Activated CD8-positive, alpha-beta memory T cell treated with anti-CD3 and anti-CD28 coated beads, Interleukin-2, amount 50 U/mL, for 4 hours (primary cell): ENCODE results near the gene OR12D3.
"Not testable (repeated sequence)": the region's sequence is repeated elsewhere in the genome, so short reads cannot be mapped to it uniquely, and the experiment has no call there.

Experiments used
- DNase-seq: peaks from one replicate; pipeline ENCODE4 v3.0.0-alpha.2; 2020

The OR12D3 gene

GRCh38 chr6:29375191-29375590, at the start of gene OR12D3:
Gene OR12D3, minus strand, starts transcription at chr6:29375291. Its CDS starts 4 bp downstream, at chr6:29375287.
- no peak for DNase-seq

DNA sequence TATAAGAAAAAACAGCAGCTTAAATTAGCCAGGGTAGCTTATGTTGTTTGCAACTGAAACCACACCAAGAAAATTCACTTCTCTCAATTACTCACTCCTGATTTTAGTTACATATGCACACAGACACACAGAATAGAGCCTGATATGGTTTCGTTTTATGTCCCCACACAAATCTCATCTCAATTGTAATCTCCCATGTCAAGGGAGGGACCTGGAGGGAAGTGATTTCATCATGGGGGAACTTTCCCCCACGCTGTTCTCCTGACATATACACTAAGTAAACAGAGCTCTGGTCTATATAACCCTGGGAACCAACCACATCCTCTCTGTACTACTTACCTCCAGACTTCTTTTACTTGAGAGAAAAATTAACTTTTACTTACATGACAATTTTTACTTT, 49.5 kb upstream of the OR12D3 start:
- DNase-seq = no peak

DNA sequence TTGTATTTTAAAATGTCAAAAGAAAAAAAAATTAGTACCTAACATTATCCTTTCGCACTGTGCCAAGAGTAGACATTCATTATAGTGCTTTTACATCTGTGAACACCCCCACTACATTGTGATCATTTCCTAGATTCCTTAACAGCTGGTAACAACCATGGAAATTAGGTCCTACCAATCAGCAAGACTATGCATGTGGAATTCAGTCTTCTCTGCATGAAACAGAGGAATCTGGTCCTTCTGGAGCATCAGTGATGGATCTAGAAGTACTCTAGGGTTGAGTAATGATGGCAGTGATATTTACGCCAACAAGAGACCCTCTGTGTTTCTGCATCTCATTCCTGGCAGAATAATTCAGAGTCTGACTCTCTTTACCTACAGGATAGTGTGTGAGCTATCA, 49.1 kb upstream of the OR12D3 start:
- DNase-seq = no peak

DNA sequence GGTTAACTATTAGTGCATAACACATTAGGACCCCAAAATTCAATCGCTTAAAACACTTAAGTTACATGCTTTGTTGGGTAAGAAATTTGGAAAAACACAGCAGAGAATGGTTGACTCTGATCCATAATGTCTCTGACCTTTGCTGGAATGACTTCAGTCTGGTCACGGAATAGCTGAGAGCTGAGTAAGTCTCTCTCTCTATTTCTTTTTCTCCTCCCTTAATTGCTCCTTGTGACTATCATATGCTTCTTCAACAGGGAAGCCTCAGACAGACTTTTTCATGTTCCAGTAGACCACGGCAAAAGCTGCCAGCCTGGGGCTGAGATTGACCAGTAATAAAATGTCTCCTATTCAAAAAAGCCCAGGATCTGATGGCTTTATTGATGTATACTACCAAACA, 44.4 kb upstream of the OR12D3 start:
- DNase-seq = no peak

DNA sequence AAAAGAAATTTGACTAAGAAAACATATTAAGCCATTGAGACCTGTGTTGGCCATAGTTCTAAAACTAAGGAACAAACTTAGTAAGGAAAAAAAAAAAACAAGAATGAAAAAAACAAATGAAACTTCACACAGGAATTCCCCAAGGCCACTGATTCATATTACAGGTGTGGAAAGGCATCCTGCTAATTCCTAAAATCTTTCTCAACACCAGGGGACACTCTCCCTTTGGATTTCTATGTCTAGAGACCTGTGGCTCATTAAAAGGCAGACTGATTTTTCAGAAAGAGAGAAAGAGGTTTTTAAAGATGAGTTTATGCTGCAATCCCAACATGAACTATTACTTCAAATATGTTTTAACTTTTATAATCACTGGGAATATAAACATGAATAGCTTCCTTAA, 39.5 kb upstream of the OR12D3 start, which contains the start of gene OR12D1:
Gene OR12D1, plus strand, starts transcription at position 341 of the 400 bp plus-strand sequence.
- DNase-seq = no peak

- DNase-seq = no peak
Observed at GRCh38 chr6:29403801-29404200, 28.7 kb upstream of the OR12D3 start.

DNA sequence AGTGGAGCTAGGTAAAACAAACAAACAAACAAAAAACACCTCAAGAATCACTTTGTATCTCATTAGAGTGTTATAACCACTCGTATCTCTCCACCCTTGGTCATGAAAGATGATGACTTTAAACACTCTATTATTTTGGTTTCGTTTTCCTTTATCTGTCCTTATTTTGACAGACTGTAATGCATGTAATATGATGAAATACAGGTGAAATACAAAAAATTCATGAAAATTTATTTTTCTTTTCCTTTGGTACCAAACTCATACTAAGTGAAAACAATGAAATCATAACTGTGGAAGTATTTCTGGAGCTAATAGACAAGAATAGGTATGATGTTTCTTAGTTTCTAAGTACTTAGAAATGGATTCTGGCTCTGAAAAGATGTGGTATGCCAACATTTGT, 24.4 kb upstream of the OR12D3 start:
- no peak for DNase-seq

DNA sequence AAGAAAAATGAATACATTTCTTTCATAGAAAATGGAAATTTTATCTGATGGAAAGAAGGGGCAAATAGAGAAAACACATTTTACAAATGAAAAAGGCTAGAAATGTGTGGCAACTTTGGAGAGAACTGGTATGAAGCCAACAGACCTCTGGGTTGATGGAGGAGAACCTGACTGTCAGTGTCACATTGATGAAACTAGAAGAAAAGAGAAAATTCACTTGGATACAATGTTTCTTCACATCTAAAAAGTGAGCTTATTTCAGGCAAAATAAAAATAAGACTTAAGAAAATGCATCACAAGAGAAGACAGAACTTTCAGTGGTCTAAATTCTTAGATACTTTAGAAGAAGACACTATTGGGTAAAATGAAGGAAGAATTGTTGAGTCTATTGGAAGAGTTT, 20.2 kb upstream of the OR12D3 start, which contains the start of gene OR12D2:
Gene OR12D2, plus strand, starts transcription at position 301 of the 400 bp plus-strand sequence. CDS start 1,069 bp downstream, outside the sequence.
- no peak for DNase-seq

- no peak for DNase-seq
Observed at GRCh38 chr6:29388533-29388932, 13.4 kb upstream of the OR12D3 start.

- no peak for DNase-seq
Observed at GRCh38 chr6:29376003-29376402, 912 bp upstream of the OR12D3 start.

GRCh38 chr6:29368765-29369164, 6.3 kb downstream of the OR12D3 start, which contains the start of gene OR5V1:
Gene OR5V1, minus strand, starts transcription at chr6:29368865. Its CDS starts 12,670 bp downstream, at chr6:29356195.
- DNase-seq = no peak

- DNase-seq = no peak
Observed at GRCh38 chr6:29355603-29356002, 19.5 kb downstream of the OR12D3 start.

DNA sequence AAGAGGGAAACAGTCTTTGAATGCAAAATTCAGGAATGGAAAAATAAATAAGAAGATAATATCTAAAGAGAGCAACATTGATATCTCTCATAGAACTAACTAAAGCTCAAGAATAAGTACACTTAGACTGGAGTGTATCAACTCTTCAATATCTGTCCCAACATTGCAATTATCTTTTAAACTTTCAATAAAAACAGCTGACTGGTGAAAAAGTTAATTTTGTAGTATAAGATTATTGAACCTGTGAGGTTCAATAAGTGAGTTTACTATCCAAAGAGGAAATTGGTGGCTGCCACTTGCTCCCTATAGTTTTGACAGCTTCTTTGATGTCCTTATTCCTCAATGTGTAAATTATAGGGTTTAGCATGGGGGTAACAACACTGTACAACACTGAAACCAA, 20.1 kb downstream of the OR12D3 start:
- DNase-seq = no peak

DNA sequence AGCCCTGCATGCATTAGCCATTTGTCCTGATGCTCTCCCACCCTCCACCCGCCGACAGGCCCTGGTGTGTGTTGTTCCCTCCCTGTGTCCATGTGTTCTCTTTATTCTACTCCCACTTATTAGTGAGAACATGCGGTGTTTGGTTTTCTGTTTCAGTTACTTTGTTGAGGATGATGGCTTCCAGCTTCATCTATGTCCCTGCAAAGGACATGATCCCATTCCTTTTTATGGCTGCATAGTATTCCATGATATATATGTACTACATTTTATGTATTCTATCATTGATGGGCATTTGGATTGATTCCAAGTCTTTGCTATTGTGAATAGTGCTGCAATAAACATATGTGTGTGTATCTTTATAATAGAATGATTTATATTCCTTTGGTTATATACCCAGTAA, 25.7 kb downstream of the OR12D3 start:
- not testable (repeated sequence) for DNase-seq

GRCh38 chr6:29345380-29345779, 29.7 kb downstream of the OR12D3 start:
- DNase-seq = no peak

DNA sequence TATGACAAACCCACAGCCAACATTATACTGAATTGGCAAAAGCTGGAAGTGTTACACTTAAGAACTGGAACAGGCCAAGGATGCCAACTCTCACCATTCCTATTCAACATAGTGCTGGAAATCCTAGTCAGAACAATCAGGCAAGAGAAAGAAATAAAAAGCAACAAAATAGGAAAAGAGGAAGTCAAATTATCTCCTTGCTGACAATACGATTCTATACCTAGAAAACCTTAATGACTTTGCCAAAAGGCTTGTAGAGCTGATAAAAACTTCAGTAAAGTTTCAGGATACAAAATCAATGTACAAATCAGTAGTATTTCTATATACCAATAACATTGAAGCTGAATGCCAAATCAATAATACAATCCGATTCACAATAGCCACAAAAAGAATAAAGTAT, 38.8 kb downstream of the OR12D3 start:
- no peak for DNase-seq

DNA sequence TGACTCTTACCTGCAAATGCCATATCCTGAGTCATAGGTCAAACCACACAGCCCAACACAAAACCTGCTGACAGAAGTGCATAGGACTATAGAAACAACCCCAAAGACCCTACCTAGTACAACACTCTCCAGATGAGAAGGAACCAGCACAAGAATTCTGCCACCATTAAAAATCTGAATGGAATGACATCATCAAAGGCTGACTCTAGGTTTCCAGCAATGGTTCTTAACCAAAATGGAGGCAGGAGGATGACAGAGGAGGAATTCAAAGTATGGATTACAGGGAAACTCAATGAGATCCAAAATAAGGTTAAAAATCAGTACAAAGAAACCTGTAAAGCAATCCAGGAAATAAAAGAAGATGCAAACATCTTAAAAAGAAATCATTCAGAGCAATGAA, 42.4 kb downstream of the OR12D3 start:
- DNase-seq = no peak

DNA sequence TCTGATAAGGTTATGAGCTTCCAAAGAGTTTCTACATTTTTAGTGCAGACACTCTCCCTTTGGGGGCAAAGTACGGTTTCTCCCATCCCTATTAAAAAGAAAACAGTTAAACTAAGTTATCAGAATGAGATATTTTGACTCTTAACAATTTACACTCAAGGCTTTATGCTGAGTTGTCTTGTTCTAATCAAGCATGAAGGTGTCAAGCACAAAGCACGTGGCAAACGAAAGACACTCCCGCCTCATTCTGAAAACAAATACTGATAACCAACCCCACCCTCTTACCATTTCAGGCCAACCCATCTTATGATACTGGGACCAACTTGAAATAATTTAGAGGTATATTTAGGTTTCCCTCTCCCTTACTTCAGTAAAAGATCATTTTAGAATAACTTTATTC, 49.3 kb downstream of the OR12D3 start:
- no peak for DNase-seq
